ENCODE data around the gene SUMO3.

DNA sequence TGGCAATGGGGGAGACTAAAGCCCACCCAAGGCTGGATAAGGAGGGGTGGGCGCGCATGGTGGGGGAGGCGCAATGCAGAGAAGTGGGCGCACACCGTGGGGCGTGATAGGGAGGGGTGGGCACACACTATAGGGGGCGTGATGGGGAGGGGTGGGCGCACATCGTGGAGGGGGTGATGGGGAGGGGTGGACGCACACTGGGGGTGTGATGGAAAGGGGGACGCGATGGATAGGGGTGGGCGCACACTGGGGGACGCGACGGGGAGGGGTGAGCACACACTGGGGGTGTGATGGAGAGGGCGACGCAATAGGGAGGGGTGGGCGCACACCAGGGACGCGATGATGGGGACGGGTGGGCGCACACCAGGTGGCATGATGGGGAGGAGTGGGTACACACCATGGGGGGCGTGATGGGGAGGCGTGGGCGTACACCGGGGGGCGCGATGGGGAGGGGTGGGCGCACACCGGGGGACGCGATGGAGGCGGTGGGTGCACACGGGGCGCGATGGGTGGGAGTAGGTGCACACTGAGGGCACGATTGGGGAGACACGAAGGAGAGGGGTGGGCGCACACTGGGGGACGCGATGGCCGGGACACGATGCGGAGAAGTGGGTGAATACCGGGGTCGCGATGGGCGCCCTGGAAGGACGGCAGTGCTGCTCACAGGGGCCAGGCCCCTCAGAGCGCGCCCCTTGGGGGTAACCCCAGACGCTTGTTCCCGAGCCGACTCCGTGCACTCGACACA lies 929 bp downstream of the SUMO3 start:
- TF ChIP-seq, protein P1, sequence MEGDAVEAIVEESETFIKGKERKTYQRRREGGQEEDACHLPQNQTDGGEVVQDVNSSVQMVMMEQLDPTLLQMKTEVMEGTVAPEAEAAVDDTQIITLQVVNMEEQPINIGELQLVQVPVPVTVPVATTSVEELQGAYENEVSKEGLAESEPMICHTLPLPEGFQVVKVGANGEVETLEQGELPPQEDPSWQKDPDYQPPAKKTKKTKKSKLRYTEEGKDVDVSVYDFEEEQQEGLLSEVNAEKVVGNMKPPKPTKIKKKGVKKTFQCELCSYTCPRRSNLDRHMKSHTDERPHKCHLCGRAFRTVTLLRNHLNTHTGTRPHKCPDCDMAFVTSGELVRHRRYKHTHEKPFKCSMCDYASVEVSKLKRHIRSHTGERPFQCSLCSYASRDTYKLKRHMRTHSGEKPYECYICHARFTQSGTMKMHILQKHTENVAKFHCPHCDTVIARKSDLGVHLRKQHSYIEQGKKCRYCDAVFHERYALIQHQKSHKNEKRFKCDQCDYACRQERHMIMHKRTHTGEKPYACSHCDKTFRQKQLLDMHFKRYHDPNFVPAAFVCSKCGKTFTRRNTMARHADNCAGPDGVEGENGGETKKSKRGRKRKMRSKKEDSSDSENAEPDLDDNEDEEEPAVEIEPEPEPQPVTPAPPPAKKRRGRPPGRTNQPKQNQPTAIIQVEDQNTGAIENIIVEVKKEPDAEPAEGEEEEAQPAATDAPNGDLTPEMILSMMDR (IDR thresholded peaks at IDR 0.05; ENCODE audit: low read length) = no peak
- TF ChIP-seq EZH2 (optimal IDR thresholded peaks at IDR 0.05; ENCODE audit: low read depth, low read length) = no peak

Data from MM.1S (cell line).